Measurements from ENCODE around the gene DUSP8. TPM values are rescaled to one million over a fixed set of nuclear protein-coding genes. Genes with fewer than 3 reads are reported as not detected.

The DUSP8 gene
- total and polyA plus RNA-seq, 4 donors: 2.0 to 17.0 (median 6.3) TPM

- Histone ChIP-seq H3K4me3 (no peak overlapping the region), H3K4me1 (ENCODE audit: control insufficient read depth in 5 of 5, insufficient read depth in 5 of 5, low read length in 5 of 5) (peaks cover 0 to 5% (median 0%) of the 10 kb centered on the region in 5 donors), H3K27me3 (ENCODE audit: control insufficient read depth in 3 of 3, insufficient read depth in 3 of 3, low read length in 2 of 3) (peaks cover 0 to 35% (median 20%) of the 10 kb centered on the region in 3 donors), H3K9me3 (ENCODE audit: control insufficient read depth in 4 of 4, insufficient read depth in 3 of 4, low read length in 3 of 4) (no peaks in the 10 kb centered on the region), H3K36me3 (ENCODE audit: control insufficient read depth in 4 of 4, insufficient read depth in 4 of 4, low read length in 4 of 4) (peaks cover 0 to 7% (median 0%) of the 10 kb centered on the region in 4 donors), H3K9ac (ENCODE audit: insufficient read depth in 1 of 2, low read length in 2 of 2) (no peak overlapping the region), H3K27ac (ENCODE audit: low read depth in 1 of 2, low read length in 1 of 2) (no peak overlapping the region)
- ATAC-seq (ENCODE audit: insufficient read depth, low FRiP score) (no peak), DNase-seq (no peak)
- TF ChIP-seq, protein P1, sequence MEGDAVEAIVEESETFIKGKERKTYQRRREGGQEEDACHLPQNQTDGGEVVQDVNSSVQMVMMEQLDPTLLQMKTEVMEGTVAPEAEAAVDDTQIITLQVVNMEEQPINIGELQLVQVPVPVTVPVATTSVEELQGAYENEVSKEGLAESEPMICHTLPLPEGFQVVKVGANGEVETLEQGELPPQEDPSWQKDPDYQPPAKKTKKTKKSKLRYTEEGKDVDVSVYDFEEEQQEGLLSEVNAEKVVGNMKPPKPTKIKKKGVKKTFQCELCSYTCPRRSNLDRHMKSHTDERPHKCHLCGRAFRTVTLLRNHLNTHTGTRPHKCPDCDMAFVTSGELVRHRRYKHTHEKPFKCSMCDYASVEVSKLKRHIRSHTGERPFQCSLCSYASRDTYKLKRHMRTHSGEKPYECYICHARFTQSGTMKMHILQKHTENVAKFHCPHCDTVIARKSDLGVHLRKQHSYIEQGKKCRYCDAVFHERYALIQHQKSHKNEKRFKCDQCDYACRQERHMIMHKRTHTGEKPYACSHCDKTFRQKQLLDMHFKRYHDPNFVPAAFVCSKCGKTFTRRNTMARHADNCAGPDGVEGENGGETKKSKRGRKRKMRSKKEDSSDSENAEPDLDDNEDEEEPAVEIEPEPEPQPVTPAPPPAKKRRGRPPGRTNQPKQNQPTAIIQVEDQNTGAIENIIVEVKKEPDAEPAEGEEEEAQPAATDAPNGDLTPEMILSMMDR (IDR thresholded peaks at IDR 0.05; ENCODE audit: control extremely low read depth, extremely low read depth): no peak
- 82% methylated on average over 11 of the region's 11 CpGs for WGBS, 2 donors
These were observed 2.0 kb downstream of the DUSP8 start for GRCh38 chr11:1570001-1570453.

DNA sequence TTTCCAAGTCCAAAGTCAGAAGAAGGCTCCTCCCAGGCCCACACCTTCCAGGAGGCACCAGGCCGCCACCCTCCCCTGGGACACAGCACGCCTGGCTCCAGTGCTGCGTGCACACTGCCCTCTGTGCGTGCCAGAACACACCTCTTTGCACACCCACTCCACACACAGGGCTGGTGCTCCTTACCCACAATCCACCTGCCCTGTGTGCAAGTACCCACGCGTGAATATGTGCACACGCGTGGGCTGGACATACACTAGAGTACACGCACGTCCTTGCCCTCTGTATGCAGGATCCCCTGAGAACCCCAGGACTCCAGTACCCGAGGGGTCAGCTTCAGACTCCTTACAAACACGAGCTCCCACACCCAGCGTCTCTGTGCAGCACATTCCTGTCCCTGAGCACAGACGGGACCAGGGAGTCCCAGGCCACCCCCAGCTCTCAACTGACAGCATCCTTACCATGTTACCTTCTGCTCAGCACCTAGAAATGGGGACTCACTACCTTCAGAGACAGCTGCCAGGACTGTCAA is 2.8 kb downstream of the DUSP8 start:
- 79 to 86% methylated on average over 14 of the region's 14 CpGs for WGBS, 2 donors
- no peak overlapping the region for H3K27ac ChIP-seq (ENCODE audit: low read depth in 1 of 2, low read length in 1 of 2)
- TF ChIP-seq, protein P1 (IDR thresholded peaks at IDR 0.05; ENCODE audit: control extremely low read depth, extremely low read depth): no peak
- no peak overlapping the region for H3K9ac ChIP-seq (ENCODE audit: insufficient read depth in 1 of 2, low read length in 2 of 2)
- H3K36me3 ChIP-seq (ENCODE audit: control insufficient read depth in 4 of 4, insufficient read depth in 4 of 4, low read length in 4 of 4): peaks cover 0 to 8% (median 0%) of the 10 kb centered on the region in 4 donors
- no peaks in the 10 kb centered on the region for H3K9me3 ChIP-seq (ENCODE audit: control insufficient read depth in 4 of 4, insufficient read depth in 3 of 4, low read length in 3 of 4)
- H3K4me3 ChIP-seq: no peak overlapping the region
- H3K27me3 ChIP-seq (ENCODE audit: control insufficient read depth in 3 of 3, insufficient read depth in 3 of 3, low read length in 2 of 3): peaks cover 0 to 33% (median 17%) of the 10 kb centered on the region in 3 donors
- H3K4me1 ChIP-seq (ENCODE audit: control insufficient read depth in 5 of 5, insufficient read depth in 5 of 5, low read length in 5 of 5): peaks cover 0 to 9% (median 0%) of the 10 kb centered on the region in 5 donors
- ATAC-seq (ENCODE audit: insufficient read depth, low FRiP score) (no peak), DNase-seq (no peak)

DNA sequence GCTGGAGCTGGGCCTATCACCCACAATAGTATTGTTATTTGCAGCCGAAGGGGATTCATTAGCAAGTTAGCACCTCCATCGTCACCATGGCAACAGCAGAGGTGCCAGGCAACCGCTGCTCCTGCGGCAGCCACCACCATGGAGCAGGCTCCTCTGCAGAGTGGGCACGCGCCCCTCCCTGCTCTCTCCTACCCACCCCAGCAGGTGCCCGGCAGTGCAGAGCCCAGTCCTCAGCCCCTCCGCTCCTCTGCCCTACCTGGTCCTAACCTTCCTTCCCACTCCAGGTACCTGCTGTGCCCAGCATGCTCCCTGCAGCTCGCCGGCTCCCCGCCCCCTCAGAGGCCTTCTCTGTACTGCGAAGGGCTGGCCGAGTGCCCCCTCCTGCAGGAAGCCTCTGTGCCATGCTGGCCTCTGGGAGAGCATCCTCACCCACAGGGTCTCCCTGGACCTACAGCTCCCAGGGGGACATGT is 3.6 kb downstream of the DUSP8 start:
- H3K27me3 ChIP-seq (ENCODE audit: control insufficient read depth in 3 of 3, insufficient read depth in 3 of 3, low read length in 2 of 3): peaks cover 0 to 25% (median 9%) of the 10 kb centered on the region in 3 donors
- no peaks in the 10 kb centered on the region for H3K9me3 ChIP-seq (ENCODE audit: control insufficient read depth in 4 of 4, insufficient read depth in 3 of 4, low read length in 3 of 4)
- 51 to 65% methylated on average over 10 to 13 of the region's 13 CpGs for WGBS, 2 donors
- TF ChIP-seq, protein P1 (IDR thresholded peaks at IDR 0.05; ENCODE audit: control extremely low read depth, extremely low read depth): no peak
- peaks cover 0 to 9% (median 0%) of the 10 kb centered on the region in 5 donors for H3K4me1 ChIP-seq (ENCODE audit: control insufficient read depth in 5 of 5, insufficient read depth in 5 of 5, low read length in 5 of 5)
- H3K27ac ChIP-seq (ENCODE audit: low read depth in 1 of 2, low read length in 1 of 2): no peak overlapping the region
- no peak overlapping the region for H3K4me3 ChIP-seq
- DNase-seq: peak in 1 of 3 donors; percentile 24
- peaks cover 0 to 11% (median 0%) of the 10 kb centered on the region in 4 donors for H3K36me3 ChIP-seq (ENCODE audit: control insufficient read depth in 4 of 4, insufficient read depth in 4 of 4, low read length in 4 of 4)
- no peak for ATAC-seq (ENCODE audit: insufficient read depth, low FRiP score)
- H3K9ac ChIP-seq (ENCODE audit: insufficient read depth in 1 of 2, low read length in 2 of 2): no peak overlapping the region
